Activated CD8-positive, alpha-beta memory T cell treated with anti-CD3 and anti-CD28 coated beads for 24 hours (primary cell): ENCODE data around the gene PRKD2.

Experiments used
- DNase-seq: peaks from one replicate; pipeline ENCODE4 v3.0.0-alpha.2; 2020

Gene PRKD2

GRCh38 chr19:46741447-46741846 is 24.5 kb upstream of the PRKD2 start:
- no peak for DNase-seq

GRCh38 chr19:46739290-46739771 is 22.4 kb upstream of the PRKD2 start:
- DNase-seq: no peak

GRCh38 chr19:46737761-46738171 is 20.9 kb upstream of the PRKD2 start:
- DNase-seq: no peak

- DNase-seq: no peak
Measured at GRCh38 chr19:46737298-46737654, 20.4 kb upstream of the PRKD2 start.

GRCh38 chr19:46736531-46737297 is 19.8 kb upstream of the PRKD2 start:
- no peak for DNase-seq

- no peak for DNase-seq
Measured at GRCh38 chr19:46733690-46734292, 16.9 kb upstream of the PRKD2 start.

GRCh38 chr19:46732966-46733689 is 16.2 kb upstream of the PRKD2 start:
- DNase-seq: no peak

- no peak for DNase-seq
Measured at GRCh38 chr19:46732172-46732938, 15.4 kb upstream of the PRKD2 start.

GRCh38 chr19:46731584-46731983 is 14.7 kb upstream of the PRKD2 start:
- no peak for DNase-seq

GRCh38 chr19:46731007-46731501 is 14.1 kb upstream of the PRKD2 start:
- DNase-seq: no peak

- no peak for DNase-seq
Measured at GRCh38 chr19:46730595-46730994, 13.7 kb upstream of the PRKD2 start.

GRCh38 chr19:46730187-46730586 is 13.3 kb upstream of the PRKD2 start:
- DNase-seq: no peak

- DNase-seq: no peak
Measured at GRCh38 chr19:46729696-46730095, 12.8 kb upstream of the PRKD2 start.

GRCh38 chr19:46728693-46729339 is 11.9 kb upstream of the PRKD2 start:
- peak; percentile 93 for DNase-seq

GRCh38 chr19:46728208-46728607 is 11.3 kb upstream of the PRKD2 start:
- DNase-seq: no peak

- DNase-seq: no peak
Measured at GRCh38 chr19:46727757-46728156, 10.8 kb upstream of the PRKD2 start.

- no peak for DNase-seq
Measured at GRCh38 chr19:46726971-46727501, 10.1 kb upstream of the PRKD2 start.

- DNase-seq: no peak
Measured at GRCh38 chr19:46726551-46726950, 9.6 kb upstream of the PRKD2 start.

GRCh38 chr19:46725859-46726393 is 9.0 kb upstream of the PRKD2 start:
- DNase-seq: no peak

- DNase-seq: no peak
Measured at GRCh38 chr19:46725036-46725820, 8.3 kb upstream of the PRKD2 start.

- DNase-seq: no peak
Measured at GRCh38 chr19:46724468-46724867, 7.6 kb upstream of the PRKD2 start.
